ENCODE data around the gene SCGB1D2. TPM values are rescaled to one million over a fixed set of nuclear protein-coding genes. Genes with fewer than 3 reads are reported as not detected.

Gene SCGB1D2
- total and polyA plus RNA-seq, 4 donors: not detected

GRCh38 chr11:62208785-62209144, 33.3 kb upstream of the SCGB1D2 start:
- ATAC-seq (ENCODE audit: insufficient read depth, low FRiP score): no peak
- WGBS, 2 donors: 75 to 80% methylated on average over 4 of the region's 4 CpGs

GRCh38 chr11:62217191-62217748, 24.8 kb upstream of the SCGB1D2 start:
- Histone ChIP-seq H3K9ac (ENCODE audit: insufficient read depth in 1 of 2, low read length in 2 of 2) (no peak overlapping the region), H3K27ac (ENCODE audit: low read depth in 1 of 2, low read length in 1 of 2) (no peak overlapping the region), H3K36me3 (ENCODE audit: control insufficient read depth in 4 of 4, insufficient read depth in 4 of 4, low read length in 4 of 4) (no peaks in the 10 kb centered on the region), H3K4me1 (ENCODE audit: control insufficient read depth in 5 of 5, insufficient read depth in 5 of 5, low read length in 5 of 5) (no peaks in the 10 kb centered on the region), H3K4me3 (no peak overlapping the region), H3K9me3 (ENCODE audit: control insufficient read depth in 4 of 4, insufficient read depth in 3 of 4, low read length in 3 of 4) (peaks cover 0 to 5% (median 5%) of the 10 kb centered on the region in 4 donors), H3K27me3 (ENCODE audit: control insufficient read depth in 3 of 3, insufficient read depth in 3 of 3, low read length in 2 of 3) (peaks cover 0 to 24% (median 0%) of the 10 kb centered on the region in 3 donors)
- no peak for ATAC-seq (ENCODE audit: insufficient read depth, low FRiP score)
- no peak for DNase-seq
- WGBS, 2 donors: 48% methylated on average over 5 of the region's 5 CpGs
- no peak for TF ChIP-seq CTCF (IDR thresholded peaks at IDR 0.05; ENCODE audit: control extremely low read depth, extremely low read depth)

More at GRCh38 chr11:62208785-62209144, 33.3 kb upstream of the SCGB1D2 start:
- no peak for DNase-seq
- peaks cover 0 to 20% (median 0%) of the 10 kb centered on the region in 3 donors for H3K27me3 ChIP-seq (ENCODE audit: control insufficient read depth in 3 of 3, insufficient read depth in 3 of 3, low read length in 2 of 3)
- no peak overlapping the region for H3K27ac ChIP-seq (ENCODE audit: low read depth in 1 of 2, low read length in 1 of 2)
- no peak overlapping the region for H3K9ac ChIP-seq (ENCODE audit: insufficient read depth in 1 of 2, low read length in 2 of 2)
- no peak for TF ChIP-seq CTCF (IDR thresholded peaks at IDR 0.05; ENCODE audit: control extremely low read depth, extremely low read depth)
- no peak overlapping the region for H3K4me3 ChIP-seq
- peaks cover 0 to 1% (median 0%) of the 10 kb centered on the region in 4 donors for H3K9me3 ChIP-seq (ENCODE audit: control insufficient read depth in 4 of 4, insufficient read depth in 3 of 4, low read length in 3 of 4)
- peaks cover 0 to 1% (median 0%) of the 10 kb centered on the region in 5 donors for H3K4me1 ChIP-seq (ENCODE audit: control insufficient read depth in 5 of 5, insufficient read depth in 5 of 5, low read length in 5 of 5)
- H3K36me3 ChIP-seq (ENCODE audit: control insufficient read depth in 4 of 4, insufficient read depth in 4 of 4, low read length in 4 of 4): no peaks in the 10 kb centered on the region

GRCh38 chr11:62221498-62221897, 20.5 kb upstream of the SCGB1D2 start:
- WGBS, 2 donors: 95 to 96% methylated on average over 3 of the region's 3 CpGs

More at GRCh38 chr11:62221498-62221897, 20.5 kb upstream of the SCGB1D2 start:
- Histone ChIP-seq H3K4me1 (ENCODE audit: control insufficient read depth in 5 of 5, insufficient read depth in 5 of 5, low read length in 5 of 5) (no peaks in the 10 kb centered on the region), H3K9me3 (ENCODE audit: control insufficient read depth in 4 of 4, insufficient read depth in 3 of 4, low read length in 3 of 4) (peaks cover 3 to 22% (median 10%) of the 10 kb centered on the region in 4 donors), H3K36me3 (ENCODE audit: control insufficient read depth in 4 of 4, insufficient read depth in 4 of 4, low read length in 4 of 4) (no peaks in the 10 kb centered on the region), H3K9ac (ENCODE audit: insufficient read depth in 1 of 2, low read length in 2 of 2) (no peak overlapping the region), H3K27me3 (ENCODE audit: control insufficient read depth in 3 of 3, insufficient read depth in 3 of 3, low read length in 2 of 3) (no peaks in the 10 kb centered on the region), H3K27ac (ENCODE audit: low read depth in 1 of 2, low read length in 1 of 2) (no peak overlapping the region), H3K4me3 (no peak overlapping the region)
- TF ChIP-seq CTCF (IDR thresholded peaks at IDR 0.05; ENCODE audit: control extremely low read depth, extremely low read depth): no peak
- ATAC-seq (ENCODE audit: insufficient read depth, low FRiP score) (no peak), DNase-seq (no peak)

Measured in lung (tissue), 12 donors.